GM19193 (cell line): ENCODE data around the gene ATP5MG.
A peak's percentile ranks its signal among the peaks of the same experiment; 100 is the strongest.

Experiments used
- POLR2A ChIP-seq: IDR thresholded peaks from 4 replicates; pipeline ENCODE4 v1.6.1; 2011; ENCODE audit not compliant: insufficient read depth, insufficient read length; ENCODE audit errors: extremely low read depth

Gene ATP5MG

DNA sequence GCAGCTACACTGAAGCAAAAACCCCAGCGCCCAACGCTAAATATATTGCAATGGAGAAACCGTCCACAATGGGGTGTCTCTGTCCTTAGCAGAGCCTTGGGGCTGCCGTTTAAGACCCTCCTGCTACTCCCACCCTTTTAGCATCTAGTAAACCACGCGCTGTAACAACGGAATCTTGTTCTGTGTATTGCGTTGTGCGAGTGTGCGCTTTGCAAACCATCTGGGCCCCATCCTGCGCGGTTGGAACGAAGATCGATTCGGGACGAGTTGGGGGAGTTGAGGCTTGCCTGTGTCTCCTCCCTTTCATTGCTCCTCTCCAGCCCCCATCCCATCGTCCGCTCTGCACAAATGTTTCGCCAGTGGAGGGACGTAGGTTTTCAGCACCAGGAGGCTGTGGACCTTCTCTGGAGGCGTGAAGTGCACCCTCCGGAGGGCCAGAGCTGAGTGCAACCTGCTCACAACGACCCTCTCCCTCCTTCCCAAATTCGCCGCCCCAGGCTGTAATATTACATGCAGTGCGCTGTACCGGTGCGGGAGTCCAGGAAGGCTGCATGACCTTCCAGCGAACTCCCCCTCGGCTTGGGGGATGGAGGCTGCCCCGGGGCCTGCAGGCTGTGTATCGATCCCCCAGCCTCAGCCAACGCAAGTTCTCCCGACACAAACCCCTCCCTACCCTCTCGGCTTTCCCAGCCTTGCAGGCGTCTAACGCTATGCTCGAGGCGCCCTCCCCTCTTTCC, 33.3 kb downstream of the ATP5MG start:
- TF ChIP-seq POLR2A: no peak

- TF ChIP-seq POLR2A: peak; percentile 68
These were observed 34.0 kb downstream of the ATP5MG start for GRCh38 chr11:118435290-118435892.

GRCh38 chr11:118435893-118436624, 34.7 kb downstream of the ATP5MG start, which contains the start of gene KMT2A:
Gene KMT2A (plus strand): TSS chr11:118436492. CDS start chr11:118436513, 21 bp downstream.
- TF ChIP-seq POLR2A: peak; percentile 56

GRCh38 chr11:118436639-118437207, 35.3 kb downstream of the ATP5MG start:
- TF ChIP-seq POLR2A: no peak

GRCh38 chr11:118437208-118438125, 36.1 kb downstream of the ATP5MG start:
- no peak for TF ChIP-seq POLR2A

GRCh38 chr11:118438314-118438931, 37.0 kb downstream of the ATP5MG start:
- TF ChIP-seq POLR2A: no peak

DNA sequence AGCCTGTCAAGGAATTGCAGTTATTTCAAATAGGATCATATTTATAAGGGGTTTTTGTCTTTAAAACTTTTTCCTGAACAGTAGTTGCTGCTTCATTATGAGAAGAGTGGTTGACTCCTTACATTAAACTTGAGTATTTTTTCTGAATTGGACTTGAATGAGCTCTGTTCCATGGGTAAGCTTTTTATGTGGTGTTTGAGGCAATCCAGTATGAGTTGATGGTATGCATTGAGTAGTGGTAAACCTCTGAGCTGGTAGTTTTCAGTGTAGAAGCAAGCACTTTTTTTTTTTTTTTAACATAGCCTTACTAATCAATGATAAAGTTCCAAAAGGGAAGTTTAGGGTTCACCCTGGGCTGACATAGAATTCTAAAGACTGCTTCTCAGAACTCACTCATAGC, 38.2 kb downstream of the ATP5MG start:
- TF ChIP-seq POLR2A: no peak

GRCh38 chr11:118441770-118442275, 40.4 kb downstream of the ATP5MG start:
- TF ChIP-seq POLR2A: no peak

DNA sequence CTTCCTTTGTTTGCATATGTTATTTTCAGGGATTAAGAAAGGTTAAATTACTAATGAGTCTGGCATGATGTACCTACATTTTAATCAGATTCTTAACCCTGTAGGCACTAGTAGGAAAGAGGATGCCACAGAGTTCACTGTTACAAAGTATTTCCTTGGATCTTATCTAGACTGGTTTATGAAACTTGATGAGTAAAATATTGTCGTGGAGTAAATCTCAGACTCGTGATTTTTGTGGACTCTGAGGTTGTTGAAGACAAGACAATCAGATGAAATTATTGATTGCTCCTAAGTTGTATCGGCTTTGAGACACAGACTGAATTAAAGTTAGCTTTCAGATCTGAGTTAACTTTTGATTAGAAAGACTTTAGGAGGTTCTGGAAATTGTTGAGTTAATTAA, 40.9 kb downstream of the ATP5MG start:
- TF ChIP-seq POLR2A: no peak

- no peak for TF ChIP-seq POLR2A
These were observed 41.6 kb downstream of the ATP5MG start for GRCh38 chr11:118442908-118443589.

- no peak for TF ChIP-seq POLR2A
These were observed 42.3 kb downstream of the ATP5MG start for GRCh38 chr11:118443590-118444218.

- TF ChIP-seq POLR2A: no peak
These were observed 46.0 kb downstream of the ATP5MG start for GRCh38 chr11:118447423-118447822.

DNA sequence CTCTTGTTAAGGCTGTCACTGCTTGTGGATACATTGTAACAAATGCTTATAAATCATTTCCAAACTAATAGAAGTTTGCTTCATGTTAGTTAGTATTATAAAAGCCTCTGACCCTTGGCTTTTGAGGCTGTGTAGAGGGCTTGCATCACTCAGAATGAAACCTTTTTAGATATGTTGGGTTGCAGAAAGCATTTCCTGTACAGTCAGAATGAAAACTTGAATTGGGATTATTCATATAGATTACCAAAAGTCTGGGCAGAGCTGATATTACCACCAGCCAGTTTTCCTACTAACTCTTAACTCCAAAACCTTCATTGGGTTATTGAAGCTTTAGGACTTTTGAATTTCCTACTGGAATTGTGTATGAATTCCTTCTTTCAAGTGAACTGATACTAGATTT, 46.9 kb downstream of the ATP5MG start:
- TF ChIP-seq POLR2A: no peak
